Measurements from ENCODE around the gene SUN5. TPM values are rescaled to one million over a fixed set of nuclear protein-coding genes. Genes with fewer than 3 reads are reported as not detected.
"Not testable (repeated sequence)": the region's sequence is repeated elsewhere in the genome, so short reads cannot be mapped to it uniquely, and the experiment has no call there.

Gene SUN5
- total and polyA plus RNA-seq, 7 experiments from 2014 or later: not detected

- peaks cover 4 to 24% (median 8%) of the 10 kb centered on the region in 5 donors for H3K36me3 Mint-ChIP-seq
- H3K9me3 ChIP-seq (ENCODE audit: control insufficient read depth in 2 of 3, low read length in 3 of 3): peaks cover 0 to 15% (median 7%) of the 10 kb centered on the region in 3 experiments
- not testable (repeated sequence) for ATAC-seq; H3K4me3 ChIP-seq (ENCODE audit: low read length); H3K27me3 Mint-ChIP-seq; H3K36me3 ChIP-seq (ENCODE audit: control insufficient read depth in 2 of 3, insufficient read depth in 3 of 3, low read length in 3 of 3); H3K27me3 ChIP-seq (ENCODE audit: control insufficient read depth in 2 of 2, insufficient read depth in 2 of 2, low read length in 2 of 2); DNase-seq
- ChIA-PET POLR2A (interaction anchor here (0.5 to 10.2 kb wide), 6 partner anchors 10 to 238 kb away, joined by 3 to 61 read pairs (median 9); no protein-coding TSS in a partner anchor), CTCF (interaction anchor here (0.6 to 0.9 kb wide), 4 partner anchors 9 to 160 kb away, joined by 3 to 4 read pairs (median 3); no protein-coding TSS in a partner anchor)
- peaks cover 22 to 41% (median 33%) of the 10 kb centered on the region in 7 donors for H3K4me1 Mint-ChIP-seq
- peak overlapping the region in 4 of 10 donors; percentile 9 to 62 (median 34) for H3K4me3 Mint-ChIP-seq
- peaks cover 0 to 36% (median 16%) of the 10 kb centered on the region in 11 donors for H3K9me3 Mint-ChIP-seq
- H3K27ac Mint-ChIP-seq: peak overlapping the region in 1 of 9 donors; percentile 24
- peaks cover 53 to 78% of the 10 kb centered on the region in 2 donors for H3K4me1 ChIP-seq (ENCODE audit: control insufficient read depth in 2 of 2, insufficient read depth in 2 of 2, low read length in 2 of 2)
- peak overlapping the region; percentile 85 for H3K27ac ChIP-seq (ENCODE audit: low read depth, low read length)
- intact Hi-C loops (cut with micrococcal nuclease): loop anchor here in 1 of 2 donors (5.0 kb wide), 1 partner anchor 1018 kb away; the partner anchor contains the start of gene RALY
These were observed 29.8 kb downstream of the SUN5 start for GRCh38 chr20:32974204-32975064.

- Mint-ChIP-seq H3K4me3 (peak overlapping the region in 2 of 10 donors; percentile 17 to 54), H3K36me3 (peaks cover 4 to 24% (median 8%) of the 10 kb centered on the region in 5 donors), H3K27ac (no peak overlapping the region), H3K27me3 (no peaks in the 10 kb centered on the region), H3K4me1 (peaks cover 21 to 48% (median 42%) of the 10 kb centered on the region in 7 donors), H3K9me3 (peaks cover 0 to 36% (median 16%) of the 10 kb centered on the region in 11 donors)
- Histone ChIP-seq H3K9me3 (ENCODE audit: control insufficient read depth in 2 of 3, low read length in 3 of 3) (peaks cover 0 to 15% (median 7%) of the 10 kb centered on the region in 3 experiments), H3K36me3 (ENCODE audit: control insufficient read depth in 2 of 3, insufficient read depth in 3 of 3, low read length in 3 of 3) (no peaks in the 10 kb centered on the region), H3K4me1 (ENCODE audit: control insufficient read depth in 2 of 2, insufficient read depth in 2 of 2, low read length in 2 of 2) (peaks cover 66 to 91% of the 10 kb centered on the region in 2 donors), H3K27ac (ENCODE audit: low read depth, low read length) (peak overlapping the region; percentile 85), H3K4me3 (ENCODE audit: low read length) (peak overlapping the region; percentile 26), H3K27me3 (ENCODE audit: control insufficient read depth in 2 of 2, insufficient read depth in 2 of 2, low read length in 2 of 2) (no peaks in the 10 kb centered on the region)
- ATAC-seq (no peak), DNase-seq (peak in 1 of 9 donors; percentile 12)
- ChIA-PET POLR2A (interaction anchor here (1.3 to 10.2 kb wide), 7 partner anchors 11 to 28 kb away, joined by 3 to 61 read pairs (median 4); no protein-coding TSS in a partner anchor), CTCF (interaction anchor here (1.1 to 1.7 kb wide), 3 partner anchors 27 to 69 kb away, joined by 3 to 6 read pairs (median 5); partner anchors contain the start of gene SUN5)
- intact Hi-C loops (cut with micrococcal nuclease): loop anchor here in 1 of 2 donors (2.0 to 5.0 kb wide), 4 partner anchors 20 to 1019 kb away; partner anchors contain the start of genes ASXL1 and RALY
These were observed 31.0 kb downstream of the SUN5 start for GRCh38 chr20:32973077-32973717.

GRCh38 chr20:32972181-32973076 is 31.8 kb downstream of the SUN5 start:
- Mint-ChIP-seq H3K36me3 (peaks cover 4 to 22% (median 8%) of the 10 kb centered on the region in 5 donors), H3K27me3 (no peaks in the 10 kb centered on the region), H3K9me3 (peaks cover 0 to 29% (median 16%) of the 10 kb centered on the region in 11 donors), H3K4me1 (peaks cover 13 to 56% (median 46%) of the 10 kb centered on the region in 7 donors), H3K27ac (no peak overlapping the region), H3K4me3 (peak overlapping the region in 1 of 10 donors; percentile 54)
- Histone ChIP-seq H3K27me3 (ENCODE audit: control insufficient read depth in 2 of 2, insufficient read depth in 2 of 2, low read length in 2 of 2) (no peaks in the 10 kb centered on the region), H3K27ac (ENCODE audit: low read depth, low read length) (peak overlapping the region; percentile 85), H3K36me3 (ENCODE audit: control insufficient read depth in 2 of 3, insufficient read depth in 3 of 3, low read length in 3 of 3) (no peaks in the 10 kb centered on the region), H3K4me3 (ENCODE audit: low read length) (peak overlapping the region; percentile 53), H3K9me3 (ENCODE audit: control insufficient read depth in 2 of 3, low read length in 3 of 3) (peaks cover 0 to 15% (median 7%) of the 10 kb centered on the region in 3 experiments), H3K4me1 (ENCODE audit: control insufficient read depth in 2 of 2, insufficient read depth in 2 of 2, low read length in 2 of 2) (peaks cover 73 to 92% of the 10 kb centered on the region in 2 donors)
- peak; percentile 90 for ATAC-seq
- intact Hi-C loops (cut with micrococcal nuclease): loop anchor here in 1 of 2 donors (1.0 to 5.0 kb wide), 7 partner anchors 20 to 1020 kb away; partner anchors contain the start of genes ASXL1, MAPRE1 and RALY
- ChIA-PET CTCF (interaction anchor here (1.1 to 1.7 kb wide), 4 partner anchors 26 to 124 kb away, joined by 3 to 6 read pairs (median 5); partner anchors contain the start of gene SUN5), POLR2A (interaction anchor here (0.8 to 10.2 kb wide), 7 partner anchors 12 to 136 kb away, joined by 3 to 61 read pairs (median 4); no protein-coding TSS in a partner anchor)
- DNase-seq: peak; percentile 31 to 96 (median 94)

GRCh38 chr20:32971703-32972161 is 32.5 kb downstream of the SUN5 start:
- ChIA-PET CTCF (interaction anchor here (1.1 to 1.7 kb wide), 3 partner anchors 26 to 124 kb away, joined by 5 to 6 read pairs (median 6); no protein-coding TSS in a partner anchor), POLR2A (interaction anchor here (0.6 to 10.2 kb wide), 9 partner anchors 13 to 253 kb away, joined by 3 to 61 read pairs (median 3); no protein-coding TSS in a partner anchor)
- peak overlapping the region; percentile 53 for H3K4me3 ChIP-seq (ENCODE audit: low read length)
- ATAC-seq (peak; percentile 33), DNase-seq (peak in 7 of 9 donors; percentile 40 to 68 (median 58))
- H3K27ac Mint-ChIP-seq: no peak overlapping the region
- no peaks in the 10 kb centered on the region for H3K27me3 Mint-ChIP-seq
- H3K36me3 ChIP-seq (ENCODE audit: control insufficient read depth in 2 of 3, insufficient read depth in 3 of 3, low read length in 3 of 3): no peaks in the 10 kb centered on the region
- H3K9me3 ChIP-seq (ENCODE audit: control insufficient read depth in 2 of 3, low read length in 3 of 3): peaks cover 0 to 12% (median 7%) of the 10 kb centered on the region in 3 experiments
- peaks cover 6 to 63% (median 46%) of the 10 kb centered on the region in 7 donors for H3K4me1 Mint-ChIP-seq
- intact Hi-C loops (cut with micrococcal nuclease): loop anchor here in 1 of 2 donors (1.0 to 5.0 kb wide), 7 partner anchors 21 to 1021 kb away; partner anchors contain the start of genes ASXL1, MAPRE1 and RALY
- H3K4me1 ChIP-seq (ENCODE audit: control insufficient read depth in 2 of 2, insufficient read depth in 2 of 2, low read length in 2 of 2): peaks cover 80 to 93% of the 10 kb centered on the region in 2 donors
- peak overlapping the region; percentile 85 for H3K27ac ChIP-seq (ENCODE audit: low read depth, low read length)
- peaks cover 4 to 17% (median 6%) of the 10 kb centered on the region in 5 donors for H3K36me3 Mint-ChIP-seq
- peaks cover 0 to 24% (median 11%) of the 10 kb centered on the region in 11 donors for H3K9me3 Mint-ChIP-seq
- no peaks in the 10 kb centered on the region for H3K27me3 ChIP-seq (ENCODE audit: control insufficient read depth in 2 of 2, insufficient read depth in 2 of 2, low read length in 2 of 2)
- H3K4me3 Mint-ChIP-seq: no peak overlapping the region

- no peak for DNase-seq
These were observed 33.3 kb downstream of the SUN5 start for GRCh38 chr20:32970973-32971300.

More at GRCh38 chr20:32970973-32971300, 33.3 kb downstream of the SUN5 start:
- H3K4me3 ChIP-seq (ENCODE audit: low read length): peak overlapping the region; percentile 53
- Mint-ChIP-seq H3K27me3 (no peaks in the 10 kb centered on the region), H3K4me1 (peaks cover 0 to 69% (median 51%) of the 10 kb centered on the region in 7 donors), H3K4me3 (peak overlapping the region in 2 of 10 donors; percentile 10 to 25), H3K36me3 (peaks cover 0 to 12% (median 4%) of the 10 kb centered on the region in 5 donors), H3K27ac (no peak overlapping the region), H3K9me3 (peaks cover 0 to 16% (median 6%) of the 10 kb centered on the region in 11 donors)
- POLR2A ChIA-PET: interaction anchor here (0.6 to 10.2 kb wide), 6 partner anchors 13 to 253 kb away, joined by 3 to 61 read pairs (median 4); no protein-coding TSS in a partner anchor
- intact Hi-C loops (cut with micrococcal nuclease): loop anchor here in 1 of 2 donors (5.0 kb wide), 1 partner anchor 1021 kb away; the partner anchor contains the start of gene RALY
- ATAC-seq: no peak
- CTCF ChIA-PET: interaction anchor here (1.5 kb wide), 1 partner anchor 34 kb away, joined by 6 read pairs; no protein-coding TSS in a partner anchor
- H3K27ac ChIP-seq (ENCODE audit: low read depth, low read length): peak overlapping the region; percentile 85
- H3K27me3 ChIP-seq (ENCODE audit: control insufficient read depth in 2 of 2, insufficient read depth in 2 of 2, low read length in 2 of 2): no peaks in the 10 kb centered on the region
- H3K9me3 ChIP-seq (ENCODE audit: control insufficient read depth in 2 of 3, low read length in 3 of 3): peaks cover 0 to 4% (median under 1%) of the 10 kb centered on the region in 3 experiments
- H3K36me3 ChIP-seq (ENCODE audit: control insufficient read depth in 2 of 3, insufficient read depth in 3 of 3, low read length in 3 of 3): no peaks in the 10 kb centered on the region
- H3K4me1 ChIP-seq (ENCODE audit: control insufficient read depth in 2 of 2, insufficient read depth in 2 of 2, low read length in 2 of 2): peaks cover 82 to 94% of the 10 kb centered on the region in 2 donors

All from naive thymus-derived CD4-positive, alpha-beta T cell (primary cell).